ENCODE results near the gene GRM7.

GRM7 gene

GRCh38 chr3:7695049-7695448 is 834.1 kb downstream of the GRM7 start:
- no peaks in the 10 kb centered on the region for H3K9me3 ChIP-seq (ENCODE audit: low read length)
- no peaks in the 10 kb centered on the region for H3K36me3 ChIP-seq (ENCODE audit: insufficient read depth, low read length)
- no peak overlapping the region for H3K4me3 ChIP-seq (ENCODE audit: low read depth in 1 of 2, low read length in 2 of 2)
- no peak overlapping the region for H3K27ac ChIP-seq (ENCODE audit: low read depth, low read length)
- no peaks in the 10 kb centered on the region for H3K4me1 ChIP-seq (ENCODE audit: insufficient read depth, low read length)
- no peak overlapping the region for H3K9ac ChIP-seq (ENCODE audit: low read length)
- H3K27me3 ChIP-seq (ENCODE audit: control insufficient read depth in 1 of 2, insufficient read depth in 2 of 2, low read length in 2 of 2), result no peaks in the 10 kb centered on the region

GRCh38 chr3:7696320-7696719 is 835.4 kb downstream of the GRM7 start:
- no peaks in the 10 kb centered on the region for H3K9me3 ChIP-seq (ENCODE audit: low read length)
- H3K4me3 ChIP-seq (ENCODE audit: low read depth in 1 of 2, low read length in 2 of 2), result no peak overlapping the region
- no peaks in the 10 kb centered on the region for H3K36me3 ChIP-seq (ENCODE audit: insufficient read depth, low read length)
- H3K9ac ChIP-seq (ENCODE audit: low read length), result no peak overlapping the region
- H3K4me1 ChIP-seq (ENCODE audit: insufficient read depth, low read length), result no peaks in the 10 kb centered on the region
- no peaks in the 10 kb centered on the region for H3K27me3 ChIP-seq (ENCODE audit: control insufficient read depth in 1 of 2, insufficient read depth in 2 of 2, low read length in 2 of 2)
- no peak overlapping the region for H3K27ac ChIP-seq (ENCODE audit: low read depth, low read length)

- H3K27me3 ChIP-seq (ENCODE audit: control insufficient read depth in 1 of 2, insufficient read depth in 2 of 2, low read length in 2 of 2), result no peaks in the 10 kb centered on the region
- H3K4me1 ChIP-seq (ENCODE audit: insufficient read depth, low read length), result no peaks in the 10 kb centered on the region
- no peak overlapping the region for H3K9ac ChIP-seq (ENCODE audit: low read length)
- H3K36me3 ChIP-seq (ENCODE audit: insufficient read depth, low read length), result no peaks in the 10 kb centered on the region
- no peaks in the 10 kb centered on the region for H3K9me3 ChIP-seq (ENCODE audit: low read length)
- H3K27ac ChIP-seq (ENCODE audit: low read depth, low read length), result no peak overlapping the region
- H3K4me3 ChIP-seq (ENCODE audit: low read depth in 1 of 2, low read length in 2 of 2), result no peak overlapping the region
These were observed 836.6 kb downstream of the GRM7 start for GRCh38 chr3:7697548-7697947.

- H3K36me3 ChIP-seq (ENCODE audit: insufficient read depth, low read length), result no peaks in the 10 kb centered on the region
- no peaks in the 10 kb centered on the region for H3K27me3 ChIP-seq (ENCODE audit: control insufficient read depth in 1 of 2, insufficient read depth in 2 of 2, low read length in 2 of 2)
- no peak overlapping the region for H3K9ac ChIP-seq (ENCODE audit: low read length)
- H3K4me1 ChIP-seq (ENCODE audit: insufficient read depth, low read length), result no peaks in the 10 kb centered on the region
- no peak overlapping the region for H3K27ac ChIP-seq (ENCODE audit: low read depth, low read length)
- H3K4me3 ChIP-seq (ENCODE audit: low read depth in 1 of 2, low read length in 2 of 2), result no peak overlapping the region
- no peaks in the 10 kb centered on the region for H3K9me3 ChIP-seq (ENCODE audit: low read length)
These were observed 839.6 kb downstream of the GRM7 start for GRCh38 chr3:7700539-7700938.

GRCh38 chr3:7700977-7701376 is 840.1 kb downstream of the GRM7 start:
- H3K9me3 ChIP-seq (ENCODE audit: low read length), result no peaks in the 10 kb centered on the region
- no peaks in the 10 kb centered on the region for H3K36me3 ChIP-seq (ENCODE audit: insufficient read depth, low read length)
- no peak overlapping the region for H3K4me3 ChIP-seq (ENCODE audit: low read depth in 1 of 2, low read length in 2 of 2)
- H3K9ac ChIP-seq (ENCODE audit: low read length), result no peak overlapping the region
- no peaks in the 10 kb centered on the region for H3K27me3 ChIP-seq (ENCODE audit: control insufficient read depth in 1 of 2, insufficient read depth in 2 of 2, low read length in 2 of 2)
- H3K27ac ChIP-seq (ENCODE audit: low read depth, low read length), result no peak overlapping the region
- H3K4me1 ChIP-seq (ENCODE audit: insufficient read depth, low read length), result no peaks in the 10 kb centered on the region

GRCh38 chr3:7707187-7707586 is 846.3 kb downstream of the GRM7 start:
- no peak overlapping the region for H3K9ac ChIP-seq (ENCODE audit: low read length)
- H3K36me3 ChIP-seq (ENCODE audit: insufficient read depth, low read length), result no peaks in the 10 kb centered on the region
- H3K27me3 ChIP-seq (ENCODE audit: control insufficient read depth in 1 of 2, insufficient read depth in 2 of 2, low read length in 2 of 2), result no peaks in the 10 kb centered on the region
- H3K4me1 ChIP-seq (ENCODE audit: insufficient read depth, low read length), result no peaks in the 10 kb centered on the region
- no peaks in the 10 kb centered on the region for H3K9me3 ChIP-seq (ENCODE audit: low read length)
- no peak overlapping the region for H3K27ac ChIP-seq (ENCODE audit: low read depth, low read length)
- H3K4me3 ChIP-seq (ENCODE audit: low read depth in 1 of 2, low read length in 2 of 2), result no peak overlapping the region

- H3K4me3 ChIP-seq (ENCODE audit: low read depth in 1 of 2, low read length in 2 of 2), result no peak overlapping the region
- H3K9me3 ChIP-seq (ENCODE audit: low read length), result no peaks in the 10 kb centered on the region
These were observed 848.6 kb downstream of the GRM7 start for GRCh38 chr3:7709376-7710082.

GRCh38 chr3:7710284-7710683 is 849.4 kb downstream of the GRM7 start:
- Histone ChIP-seq H3K9me3 (ENCODE audit: low read length) (no peaks in the 10 kb centered on the region), H3K27me3 (ENCODE audit: control insufficient read depth in 1 of 2, insufficient read depth in 2 of 2, low read length in 2 of 2) (no peaks in the 10 kb centered on the region), H3K9ac (ENCODE audit: low read length) (no peak overlapping the region), H3K4me3 (ENCODE audit: low read depth in 1 of 2, low read length in 2 of 2) (no peak overlapping the region), H3K36me3 (ENCODE audit: insufficient read depth, low read length) (no peaks in the 10 kb centered on the region), H3K4me1 (ENCODE audit: insufficient read depth, low read length) (no peaks in the 10 kb centered on the region), H3K27ac (ENCODE audit: low read depth, low read length) (no peak overlapping the region)

More at GRCh38 chr3:7709376-7710082, 848.6 kb downstream of the GRM7 start:
- Histone ChIP-seq H3K27me3 (ENCODE audit: control insufficient read depth in 1 of 2, insufficient read depth in 2 of 2, low read length in 2 of 2) (no peaks in the 10 kb centered on the region), H3K4me1 (ENCODE audit: insufficient read depth, low read length) (no peaks in the 10 kb centered on the region), H3K36me3 (ENCODE audit: insufficient read depth, low read length) (no peaks in the 10 kb centered on the region), H3K9ac (ENCODE audit: low read length) (no peak overlapping the region), H3K27ac (ENCODE audit: low read depth, low read length) (no peak overlapping the region)

- H3K4me1 ChIP-seq (ENCODE audit: insufficient read depth, low read length), result no peaks in the 10 kb centered on the region
- no peaks in the 10 kb centered on the region for H3K36me3 ChIP-seq (ENCODE audit: insufficient read depth, low read length)
- H3K9ac ChIP-seq (ENCODE audit: low read length), result no peak overlapping the region
- H3K27me3 ChIP-seq (ENCODE audit: control insufficient read depth in 1 of 2, insufficient read depth in 2 of 2, low read length in 2 of 2), result no peaks in the 10 kb centered on the region
- no peaks in the 10 kb centered on the region for H3K9me3 ChIP-seq (ENCODE audit: low read length)
- no peak overlapping the region for H3K27ac ChIP-seq (ENCODE audit: low read depth, low read length)
- no peak overlapping the region for H3K4me3 ChIP-seq (ENCODE audit: low read depth in 1 of 2, low read length in 2 of 2)
These were observed 852.8 kb downstream of the GRM7 start for GRCh38 chr3:7713724-7714123.

GRCh38 chr3:7720649-7721297 is 859.9 kb downstream of the GRM7 start:
- H3K9ac ChIP-seq (ENCODE audit: low read length), result no peak overlapping the region
- no peaks in the 10 kb centered on the region for H3K27me3 ChIP-seq (ENCODE audit: control insufficient read depth in 1 of 2, insufficient read depth in 2 of 2, low read length in 2 of 2)

GRCh38 chr3:7721869-7722268 is 861.0 kb downstream of the GRM7 start:
- no peak overlapping the region for H3K4me3 ChIP-seq (ENCODE audit: low read depth in 1 of 2, low read length in 2 of 2)
- no peaks in the 10 kb centered on the region for H3K36me3 ChIP-seq (ENCODE audit: insufficient read depth, low read length)
- no peaks in the 10 kb centered on the region for H3K4me1 ChIP-seq (ENCODE audit: insufficient read depth, low read length)
- H3K27ac ChIP-seq (ENCODE audit: low read depth, low read length), result no peak overlapping the region
- H3K9me3 ChIP-seq (ENCODE audit: low read length), result no peaks in the 10 kb centered on the region
- H3K27me3 ChIP-seq (ENCODE audit: control insufficient read depth in 1 of 2, insufficient read depth in 2 of 2, low read length in 2 of 2), result no peaks in the 10 kb centered on the region
- H3K9ac ChIP-seq (ENCODE audit: low read length), result no peak overlapping the region

More at GRCh38 chr3:7720649-7721297, 859.9 kb downstream of the GRM7 start:
- Histone ChIP-seq H3K9me3 (ENCODE audit: low read length) (no peaks in the 10 kb centered on the region), H3K36me3 (ENCODE audit: insufficient read depth, low read length) (no peaks in the 10 kb centered on the region), H3K4me1 (ENCODE audit: insufficient read depth, low read length) (no peaks in the 10 kb centered on the region), H3K4me3 (ENCODE audit: low read depth in 1 of 2, low read length in 2 of 2) (no peak overlapping the region), H3K27ac (ENCODE audit: low read depth, low read length) (no peak overlapping the region)
